DOHH2 (cell line): Measurements from ENCODE around the gene NUP85.

Experiments
- EZH2phosphoT487 ChIP-seq: fragments of 200-600 bp; sonication (generic); IDR thresholded peaks from 2 replicates; pipeline ENCODE4 v1.6.1; 2017; ENCODE audit warnings: borderline replicate concordance, mild to moderate bottlenecking, antibody characterized with exemption, low read length, moderate library complexity, mixed read lengths
- TF ChIP-seq, protein P1 (sequence below): fragments of 200-600 bp; sonication (generic); IDR thresholded peaks from one replicate; pipeline ENCODE4 v1.5.1; 2014; ENCODE audit warnings: antibody characterized with exemption, mild to moderate bottlenecking, low read depth, low read length; ENCODE audit not compliant: poor library complexity, severe bottlenecking

- TF ChIP-seq, protein P1, sequence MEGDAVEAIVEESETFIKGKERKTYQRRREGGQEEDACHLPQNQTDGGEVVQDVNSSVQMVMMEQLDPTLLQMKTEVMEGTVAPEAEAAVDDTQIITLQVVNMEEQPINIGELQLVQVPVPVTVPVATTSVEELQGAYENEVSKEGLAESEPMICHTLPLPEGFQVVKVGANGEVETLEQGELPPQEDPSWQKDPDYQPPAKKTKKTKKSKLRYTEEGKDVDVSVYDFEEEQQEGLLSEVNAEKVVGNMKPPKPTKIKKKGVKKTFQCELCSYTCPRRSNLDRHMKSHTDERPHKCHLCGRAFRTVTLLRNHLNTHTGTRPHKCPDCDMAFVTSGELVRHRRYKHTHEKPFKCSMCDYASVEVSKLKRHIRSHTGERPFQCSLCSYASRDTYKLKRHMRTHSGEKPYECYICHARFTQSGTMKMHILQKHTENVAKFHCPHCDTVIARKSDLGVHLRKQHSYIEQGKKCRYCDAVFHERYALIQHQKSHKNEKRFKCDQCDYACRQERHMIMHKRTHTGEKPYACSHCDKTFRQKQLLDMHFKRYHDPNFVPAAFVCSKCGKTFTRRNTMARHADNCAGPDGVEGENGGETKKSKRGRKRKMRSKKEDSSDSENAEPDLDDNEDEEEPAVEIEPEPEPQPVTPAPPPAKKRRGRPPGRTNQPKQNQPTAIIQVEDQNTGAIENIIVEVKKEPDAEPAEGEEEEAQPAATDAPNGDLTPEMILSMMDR: no peak
- TF ChIP-seq EZH2phosphoT487: no peak
Observed at GRCh38 chr17:75182319-75182568, 23.2 kb upstream of the NUP85 start.
